Spleen (tissue), 11 donors: ENCODE results near the gene SOX15. TPM values are rescaled to one million over a fixed set of nuclear protein-coding genes. Genes with fewer than 3 reads are reported as not detected.
"Not testable (repeated sequence)": the region's sequence is repeated elsewhere in the genome, so short reads cannot be mapped to it uniquely, and the experiment has no call there.

Experiments
- DNase-seq: peaks from one replicate; pipeline ENCODE4 v3.0.0-alpha.2; 2020
- H3K27ac ChIP-seq, 8 donors: fragments of 200-600 bp; sonication (generic) in 7 of 8; 1 replicate in 4 of 8; 2 replicates in 4 of 8; pipeline versions ENCODE4 v1.5.0 to v1.8.0; 2016 to 2021; ENCODE audit warnings: inconsistent platforms in 4 of 8, mild to moderate bottlenecking in 4 of 8, moderate library complexity in 1 of 8
- H3K27me3 ChIP-seq, 7 donors: fragments of 200-600 bp; sonication (generic) in 6 of 7; replicated peaks in 1 of 7; 1 replicate in 4 of 7; 2 replicates in 3 of 7; pipeline versions ENCODE4 v1.5.0 to v1.8.0; 2016 to 2021; ENCODE audit warnings: inconsistent platforms in 3 of 7, mild to moderate bottlenecking in 1 of 7
- H3K36me3 ChIP-seq, 6 donors: fragments of 200-600 bp; sonication (generic) in 5 of 6; 1 replicate in 4 of 6; 2 replicates in 2 of 6; pipeline versions ENCODE4 v1.5.0 to v1.8.0; 2016 to 2021; ENCODE audit warnings: inconsistent platforms in 2 of 6
- H3K4me1 ChIP-seq, 6 donors: fragments of 200-600 bp; sonication (generic) in 5 of 6; 1 replicate in 3 of 6; 2 replicates in 3 of 6; pipeline versions ENCODE4 v1.5.0 to v1.8.0; 2016 to 2021; ENCODE audit warnings: inconsistent platforms in 3 of 6
- H3K4me3 ChIP-seq, 8 donors: fragments of 200-600 bp; sonication (generic) in 7 of 8; 1 replicate in 4 of 8; 2 replicates in 4 of 8; pipeline versions ENCODE4 v1.5.0 to v1.8.0; 2016 to 2021; ENCODE audit warnings: inconsistent platforms in 4 of 8, mild to moderate bottlenecking in 4 of 8, moderate library complexity in 2 of 8
- H3K9me3 ChIP-seq, 8 donors: fragments of 200-600 bp; sonication (generic) in 7 of 8; 1 replicate in 4 of 8; 2 replicates in 4 of 8; pipeline versions ENCODE4 v1.5.0 to v1.8.0; 2016 to 2021; ENCODE audit warnings: inconsistent platforms in 4 of 8
- POLR2A ChIP-seq, 3 donors: fragments of 450-650 bp; IDR thresholded peaks; one replicate each; pipeline ENCODE4 v1.5.1; 2017; ENCODE audit warnings: antibody characterized with exemption in 3 of 3, mild to moderate bottlenecking in 1 of 3
- POLR2AphosphoS5 ChIP-seq, 3 donors: sonication (generic); formaldehyde crosslinking; IDR thresholded peaks; one replicate each; pipeline ENCODE4 v1.5.1; 2017; ENCODE audit warnings: antibody characterized with exemption in 3 of 3
- WGBS, 5 donors: extraction: QIAGEN DNeasy Blood & Tissue Kit in 3 of 5; methylation state at CpG; one replicate each; pipeline versions ENCODE4 v1.1.5 to v1.1.7; 2013 to 2018; 5-methylcytosine and 5-hydroxymethylcytosine counted together
- intact Hi-C: fragments of 100-400 bp; cut with DNase I; formaldehyde crosslinking; loops from one replicate; pipeline ENCODE4 v1.15.0; 2023; ENCODE audit warnings: low total_unique reads
- polyA plus RNA-seq, 3 donors: library from polyadenylated mRNA; stranded (reverse); fragments of 200-250 nt; gene quantifications; one replicate each; pipeline ENCODE4 v1.2.1, GENCODE V29; 2013
- total RNA-seq, 7 donors: library from RNA; depleted of rRNA in 3 of 7; stranded (reverse); fragments of >200 nt in 3 of 7; fragmentation: NEBNext Ultra II Directional in 4 of 7; extraction: Animal tissue kit (Norgen Biotek cat#: 25700) in 4 of 7; gene quantifications; one replicate each; pipeline versions ENCODE4 v1.1.0 to v1.2.1, GENCODE V29; 2016 to 2021
- TF ChIP-seq, protein P1 (sequence below), 11 experiments: fragments of 200-600 bp in 7 of 11; fragments of 450-650 bp in 4 of 11; sonication (generic) in 4 of 11; IDR thresholded peaks in 8 of 11; conservative IDR thresholded peaks in 3 of 11; 1 replicate in 7 of 11; 2 replicates in 4 of 11; pipeline versions ENCODE4 v1.4.0 to v1.8.0; 2016 to 2021; ENCODE audit warnings: antibody characterized with exemption in 11 of 11, inconsistent platforms in 4 of 11, mild to moderate bottlenecking in 1 of 11
- donor health status: healthy with polysubstance abuse.
- donor health status: DM: no; HTN: no; CAD: no; lungs with moderate emphysema.
- donor health status: DM: no; HTN: no; CAD: no.
- donor health status: Bipolar disorder and iron deficiency.
- donor health status: healthy.
- donor health status: DM: no; HTN: no; CAD: no.
- donor health status: DM: yes; HTN: yes; CAD: no.

Gene SOX15
- total and polyA plus RNA-seq, 10 donors, result 0.20 to 1.7 (median 0.43) TPM; not detected in 4

DNA sequence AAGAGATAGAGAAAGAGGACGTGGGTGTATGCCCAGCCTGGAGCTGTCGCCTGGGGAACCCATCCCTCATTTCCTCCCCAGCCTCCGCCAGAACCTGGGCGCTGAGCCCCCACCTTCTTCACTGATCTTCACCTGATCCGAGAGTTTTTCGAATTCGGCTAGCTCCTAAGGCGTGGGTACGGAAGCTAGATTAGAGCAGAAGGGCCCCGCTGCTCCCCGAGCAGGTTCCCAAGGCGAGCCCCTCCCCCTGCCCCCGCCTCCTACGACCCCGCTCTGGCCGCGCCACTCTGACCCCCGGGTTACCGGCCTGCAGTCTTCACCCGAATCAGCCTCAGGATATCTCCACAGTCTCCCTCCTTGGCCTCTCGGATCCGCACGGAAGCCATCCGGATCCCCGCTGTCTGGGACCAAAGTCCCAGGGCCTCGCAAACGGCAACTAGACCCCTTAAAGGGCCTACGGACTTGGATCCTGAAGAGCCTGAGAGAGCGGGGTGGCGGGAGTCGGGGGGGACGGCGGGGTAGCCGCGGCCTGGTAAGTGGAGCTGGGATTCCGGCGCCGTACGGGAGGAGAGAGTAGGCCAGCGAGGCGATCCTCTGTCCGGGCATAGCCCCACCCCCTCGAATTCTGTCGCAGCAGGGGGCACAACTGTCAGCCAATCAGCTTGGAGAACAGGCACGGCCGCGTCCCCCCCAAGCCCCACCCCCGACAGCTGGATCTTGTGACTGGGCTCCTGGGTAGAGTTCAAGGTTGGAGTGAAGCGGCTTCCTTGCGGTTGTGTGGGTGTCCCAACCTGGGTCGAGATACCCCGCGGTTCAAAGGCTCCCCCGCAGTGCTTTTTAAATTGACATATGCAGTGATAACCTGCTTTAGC, 37.6 kb upstream of the SOX15 start, which contains the start of gene SAT2:
SAT2 (minus strand) TSS at position 572 of the 872 bp plus-strand sequence; CDS start at position 386, 186 bp downstream.
- DNase-seq, result peak; percentile 96
- Histone ChIP-seq H3K4me3 (peak within 1 kb of the TSS; percentile 52 to 84 (median 58)), H3K27ac (peak within 1 kb of the TSS; percentile 82 to 97 (median 91)), H3K27me3 (no peaks in the 10 kb centered on the region), H3K9me3 (no peaks in the 10 kb centered on the region), H3K4me1 (peaks cover 9 to 29% (median 19%) of the 10 kb centered on the region in 6 donors), H3K36me3 (peaks cover 0 to 14% (median 0%) of the 10 kb centered on the region in 6 donors)
- 0 to 2% (median 1%) methylated on average over 32 to 54 of the region's 54 CpGs for WGBS, 5 donors
- intact Hi-C loops, result loop anchor here (10.0 kb wide), 1 partner anchor 57 kb away; the partner anchor contains the start of genes TP53 and WRAP53
- TF ChIP-seq POLR2A (IDR thresholded peaks at IDR 0.05) (peak in 2 of 3 donors; percentile 8 to 68), POLR2AphosphoS5 (IDR thresholded peaks at IDR 0.05) (peak; percentile 90 to 91 (median 91))
- TF ChIP-seq, protein P1, sequence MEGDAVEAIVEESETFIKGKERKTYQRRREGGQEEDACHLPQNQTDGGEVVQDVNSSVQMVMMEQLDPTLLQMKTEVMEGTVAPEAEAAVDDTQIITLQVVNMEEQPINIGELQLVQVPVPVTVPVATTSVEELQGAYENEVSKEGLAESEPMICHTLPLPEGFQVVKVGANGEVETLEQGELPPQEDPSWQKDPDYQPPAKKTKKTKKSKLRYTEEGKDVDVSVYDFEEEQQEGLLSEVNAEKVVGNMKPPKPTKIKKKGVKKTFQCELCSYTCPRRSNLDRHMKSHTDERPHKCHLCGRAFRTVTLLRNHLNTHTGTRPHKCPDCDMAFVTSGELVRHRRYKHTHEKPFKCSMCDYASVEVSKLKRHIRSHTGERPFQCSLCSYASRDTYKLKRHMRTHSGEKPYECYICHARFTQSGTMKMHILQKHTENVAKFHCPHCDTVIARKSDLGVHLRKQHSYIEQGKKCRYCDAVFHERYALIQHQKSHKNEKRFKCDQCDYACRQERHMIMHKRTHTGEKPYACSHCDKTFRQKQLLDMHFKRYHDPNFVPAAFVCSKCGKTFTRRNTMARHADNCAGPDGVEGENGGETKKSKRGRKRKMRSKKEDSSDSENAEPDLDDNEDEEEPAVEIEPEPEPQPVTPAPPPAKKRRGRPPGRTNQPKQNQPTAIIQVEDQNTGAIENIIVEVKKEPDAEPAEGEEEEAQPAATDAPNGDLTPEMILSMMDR (IDR thresholded peaks at IDR 0.05 in 8 of 11, conservative IDR thresholded peaks at IDR 0.05 in 3 of 11), result no peak

DNA sequence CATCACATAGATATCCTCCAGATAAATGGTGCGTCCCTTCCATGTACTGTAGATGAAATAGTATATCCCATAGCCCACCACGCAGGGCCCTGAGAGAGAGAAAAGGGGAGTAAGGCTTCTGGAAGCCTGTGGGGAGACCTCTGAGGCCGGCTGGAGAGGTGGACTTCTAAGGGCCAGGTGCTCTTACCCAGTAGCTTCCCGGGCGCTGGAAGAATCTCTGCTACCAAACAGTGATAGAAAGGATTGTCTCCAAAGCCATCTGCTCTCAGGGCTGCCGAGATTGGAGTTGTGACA, 37.0 kb upstream of the SOX15 start:
- 23 to 33% (median 32%) methylated on average over 6 of the region's 6 CpGs for WGBS, 5 donors
- Histone ChIP-seq H3K4me3 (peak overlapping the region; percentile 52 to 84 (median 58)), H3K27ac (peak overlapping the region; percentile 82 to 97 (median 91)), H3K27me3 (no peaks in the 10 kb centered on the region), H3K9me3 (no peaks in the 10 kb centered on the region), H3K36me3 (peaks cover 0 to 14% (median 0%) of the 10 kb centered on the region in 6 donors), H3K4me1 (peaks cover 9 to 28% (median 19%) of the 10 kb centered on the region in 6 donors)
- intact Hi-C loops, result loop anchor here (10.0 kb wide), 1 partner anchor 58 kb away; the partner anchor contains the start of genes TP53 and WRAP53
- TF ChIP-seq POLR2A (IDR thresholded peaks at IDR 0.05), result no peak
- TF ChIP-seq, protein P1 (IDR thresholded peaks at IDR 0.05 in 8 of 11, conservative IDR thresholded peaks at IDR 0.05 in 3 of 11), result no peak
- no peak for TF ChIP-seq POLR2AphosphoS5 (IDR thresholded peaks at IDR 0.05)
- DNase-seq, result no peak

DNA sequence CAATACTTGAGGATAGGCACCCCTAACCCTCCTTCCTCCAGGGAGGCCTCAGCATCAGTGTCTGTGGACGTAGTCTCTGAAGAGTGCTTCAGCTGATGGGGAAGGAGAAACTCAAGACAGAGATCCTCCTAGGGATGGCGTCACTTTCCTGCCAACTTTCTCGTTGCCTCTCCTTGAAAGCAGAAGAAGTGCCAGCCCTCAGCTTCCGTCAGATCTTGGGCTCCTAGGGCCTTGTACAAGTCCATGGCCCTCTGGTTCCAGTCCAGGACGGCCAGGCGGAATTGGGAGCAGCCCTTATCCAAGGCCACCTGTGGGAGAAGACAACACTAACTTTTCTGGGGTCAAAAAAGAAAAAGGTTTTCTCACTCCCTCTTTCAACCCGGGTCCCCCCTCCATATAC, 36.4 kb upstream of the SOX15 start:
- Histone ChIP-seq H3K4me3 (peak overlapping the region in 5 of 8 donors; percentile 56 to 84 (median 58)), H3K27me3 (no peaks in the 10 kb centered on the region), H3K27ac (peak overlapping the region in 7 of 8 donors; percentile 82 to 97 (median 91)), H3K9me3 (no peaks in the 10 kb centered on the region), H3K4me1 (peaks cover 9 to 28% (median 19%) of the 10 kb centered on the region in 6 donors), H3K36me3 (peaks cover 0 to 14% (median 0%) of the 10 kb centered on the region in 6 donors)
- no peak for DNase-seq
- WGBS, 5 donors, result 52 to 75% (median 64%) methylated on average over 7 of the region's 7 CpGs
- peak in 2 of 3 donors; percentile 29 to 35 for TF ChIP-seq POLR2AphosphoS5 (IDR thresholded peaks at IDR 0.05)
- TF ChIP-seq, protein P1 (IDR thresholded peaks at IDR 0.05 in 8 of 11, conservative IDR thresholded peaks at IDR 0.05 in 3 of 11), result no peak
- intact Hi-C loops, result loop anchor here (10.0 kb wide), 1 partner anchor 58 kb away; the partner anchor contains the start of genes TP53 and WRAP53

DNA sequence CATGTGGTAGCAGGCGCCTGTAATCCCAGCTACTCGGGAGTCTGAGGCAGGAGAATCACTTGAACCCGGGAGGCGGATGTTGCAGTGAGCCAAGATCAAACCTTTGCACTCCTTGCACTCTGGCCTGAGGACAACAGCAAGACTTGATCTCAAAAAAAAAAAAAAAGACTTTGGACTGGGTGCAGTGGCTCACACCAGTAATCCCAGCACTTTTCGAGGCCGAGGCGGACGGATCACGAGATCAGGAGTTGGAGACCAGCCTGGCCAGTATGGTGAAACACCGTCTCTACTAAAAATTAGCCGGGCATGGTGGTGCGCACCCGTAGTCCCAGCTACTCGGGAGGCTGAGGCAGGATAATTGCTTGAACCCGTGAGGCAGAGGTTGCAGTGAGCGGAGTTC, 35.9 kb upstream of the SOX15 start:
- intact Hi-C loops, result loop anchor here (10.0 kb wide), 1 partner anchor 59 kb away; the partner anchor contains the start of genes TP53 and WRAP53
- peaks cover 0 to 14% (median 0%) of the 10 kb centered on the region in 6 donors for H3K36me3 ChIP-seq
- H3K4me3 ChIP-seq, H3K27me3 ChIP-seq, H3K9me3 ChIP-seq, DNase-seq: not testable (repeated sequence)
- peak overlapping the region in 4 of 8 donors; percentile 91 to 97 (median 92) for H3K27ac ChIP-seq
- H3K4me1 ChIP-seq, result peaks cover 9 to 28% (median 19%) of the 10 kb centered on the region in 6 donors
- 95 to 98% (median 97%) methylated on average over 16 of the region's 16 CpGs for WGBS, 5 donors
